NB4 (cell line): ENCODE data around the gene PIP5K1B.

Experiments
- CTCF ChIP-seq: IDR thresholded peaks from one replicate; pipeline ENCODE4 v1.5.1; 2012; ENCODE audit warnings: low read depth, low read length
- MYC ChIP-seq: IDR thresholded peaks from 2 replicates; pipeline ENCODE4 v1.6.1; 2011; ENCODE audit warnings: low read depth, low read length
- POLR2A ChIP-seq: IDR thresholded peaks from 2 replicates; pipeline ENCODE4 v1.6.1; 2011; ENCODE audit warnings: mild to moderate bottlenecking; ENCODE audit not compliant: insufficient read length; ENCODE audit errors: extremely low read depth
- TF ChIP-seq, protein P1 (sequence below): IDR thresholded peaks from 2 replicates; pipeline ENCODE4 v1.6.1; 2011; ENCODE audit warnings: low read depth, low read length

GRCh38 chr9:68955330-68955729 lies 250.3 kb downstream of the PIP5K1B start:
- TF ChIP-seq CTCF (no peak), POLR2A (no peak), MYC (no peak)
- TF ChIP-seq, protein P1, sequence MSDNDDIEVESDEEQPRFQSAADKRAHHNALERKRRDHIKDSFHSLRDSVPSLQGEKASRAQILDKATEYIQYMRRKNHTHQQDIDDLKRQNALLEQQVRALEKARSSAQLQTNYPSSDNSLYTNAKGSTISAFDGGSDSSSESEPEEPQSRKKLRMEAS, result no peak
